Fibroblast of mammary gland (primary cell): ENCODE results near the gene MND1.

Experiments used
- DNase-seq: peaks from one replicate; pipeline ENCODE4 v3.0.0-alpha.2; 2010; ENCODE audit warnings: low read depth
- H3K4me3 ChIP-seq: 2 replicates; pipeline ENCODE4 v1.5.1; 2011; ENCODE audit warnings: low read depth, mild to moderate bottlenecking, low read length, moderate library complexity; ENCODE audit not compliant: control insufficient read depth
- TF ChIP-seq, protein P1 (sequence below): conservative IDR thresholded peaks from 2 replicates; pipeline ENCODE4 v1.5.1; 2011; ENCODE audit warnings: low read depth, low read length, inconsistent platforms; ENCODE audit not compliant: control insufficient read depth, insufficient read depth

The MND1 gene

DNA sequence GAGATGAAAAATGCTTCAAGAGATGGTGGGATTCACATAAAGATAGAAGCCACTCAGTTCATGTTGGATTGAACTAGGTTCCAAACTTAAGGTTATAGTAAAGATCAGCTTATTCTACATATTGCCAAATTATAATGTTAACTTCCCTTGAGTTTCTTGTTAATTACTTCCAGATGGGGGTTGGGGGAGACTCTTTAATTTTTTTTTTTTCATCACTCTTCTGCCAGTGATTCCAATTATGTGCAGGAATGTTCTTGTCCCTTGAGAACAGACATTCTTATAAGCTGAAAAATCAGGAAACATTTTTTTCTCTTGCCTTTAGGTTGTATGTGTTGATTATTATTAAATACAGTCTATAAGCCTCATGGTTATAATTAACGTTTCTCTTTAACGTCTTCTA is 30.0 kb downstream of the MND1 start:
- TF ChIP-seq, protein P1, sequence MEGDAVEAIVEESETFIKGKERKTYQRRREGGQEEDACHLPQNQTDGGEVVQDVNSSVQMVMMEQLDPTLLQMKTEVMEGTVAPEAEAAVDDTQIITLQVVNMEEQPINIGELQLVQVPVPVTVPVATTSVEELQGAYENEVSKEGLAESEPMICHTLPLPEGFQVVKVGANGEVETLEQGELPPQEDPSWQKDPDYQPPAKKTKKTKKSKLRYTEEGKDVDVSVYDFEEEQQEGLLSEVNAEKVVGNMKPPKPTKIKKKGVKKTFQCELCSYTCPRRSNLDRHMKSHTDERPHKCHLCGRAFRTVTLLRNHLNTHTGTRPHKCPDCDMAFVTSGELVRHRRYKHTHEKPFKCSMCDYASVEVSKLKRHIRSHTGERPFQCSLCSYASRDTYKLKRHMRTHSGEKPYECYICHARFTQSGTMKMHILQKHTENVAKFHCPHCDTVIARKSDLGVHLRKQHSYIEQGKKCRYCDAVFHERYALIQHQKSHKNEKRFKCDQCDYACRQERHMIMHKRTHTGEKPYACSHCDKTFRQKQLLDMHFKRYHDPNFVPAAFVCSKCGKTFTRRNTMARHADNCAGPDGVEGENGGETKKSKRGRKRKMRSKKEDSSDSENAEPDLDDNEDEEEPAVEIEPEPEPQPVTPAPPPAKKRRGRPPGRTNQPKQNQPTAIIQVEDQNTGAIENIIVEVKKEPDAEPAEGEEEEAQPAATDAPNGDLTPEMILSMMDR: no peak
- H3K4me3 ChIP-seq: no peak overlapping the region
- DNase-seq: peak; percentile 60

DNA sequence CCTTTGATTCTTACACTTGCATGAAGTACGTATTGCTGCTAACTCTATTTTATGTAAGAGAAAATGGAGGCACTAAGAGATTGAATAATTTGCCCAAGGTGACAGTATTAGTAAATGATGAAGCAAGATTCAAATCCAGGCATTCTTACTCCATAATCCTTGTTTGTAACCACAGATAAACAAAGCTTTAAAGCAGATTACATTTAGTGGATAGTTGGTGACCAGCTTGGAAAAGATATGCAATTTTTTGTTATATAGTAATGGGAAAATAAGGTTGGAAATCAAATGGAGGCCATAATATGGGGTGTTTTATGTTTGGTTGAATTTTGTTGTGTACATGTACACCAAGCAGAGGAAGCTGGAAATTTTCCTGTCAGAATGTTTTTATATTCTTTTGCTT is 30.8 kb downstream of the MND1 start:
- DNase-seq: no peak
- no peak overlapping the region for H3K4me3 ChIP-seq
- TF ChIP-seq, protein P1: no peak

DNA sequence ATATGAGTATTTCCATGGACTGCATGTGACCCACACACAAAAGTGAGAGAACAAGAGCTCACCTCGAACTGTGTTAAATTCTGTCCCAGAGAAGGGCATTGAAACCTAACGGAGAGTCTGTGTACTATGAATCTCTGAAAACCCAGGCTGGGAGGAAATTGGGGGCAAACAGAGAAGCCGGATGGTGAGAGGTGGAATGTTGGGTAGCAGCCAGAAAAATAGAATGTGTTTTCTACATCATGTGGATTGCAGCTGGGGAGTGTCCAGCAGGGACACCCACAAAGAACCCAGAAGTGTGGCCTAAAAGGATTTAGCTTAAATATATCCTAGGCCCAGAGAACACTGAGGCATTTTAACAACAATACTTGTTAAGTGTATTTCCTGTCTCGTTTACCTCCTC is 38.6 kb downstream of the MND1 start:
- H3K4me3 ChIP-seq: no peak overlapping the region
- no peak for DNase-seq
- TF ChIP-seq, protein P1: no peak

- H3K4me3 ChIP-seq: no peak overlapping the region
- TF ChIP-seq, protein P1: no peak
- no peak for DNase-seq
These were observed 39.7 kb downstream of the MND1 start for GRCh38 chr4:153384160-153384559.

DNA sequence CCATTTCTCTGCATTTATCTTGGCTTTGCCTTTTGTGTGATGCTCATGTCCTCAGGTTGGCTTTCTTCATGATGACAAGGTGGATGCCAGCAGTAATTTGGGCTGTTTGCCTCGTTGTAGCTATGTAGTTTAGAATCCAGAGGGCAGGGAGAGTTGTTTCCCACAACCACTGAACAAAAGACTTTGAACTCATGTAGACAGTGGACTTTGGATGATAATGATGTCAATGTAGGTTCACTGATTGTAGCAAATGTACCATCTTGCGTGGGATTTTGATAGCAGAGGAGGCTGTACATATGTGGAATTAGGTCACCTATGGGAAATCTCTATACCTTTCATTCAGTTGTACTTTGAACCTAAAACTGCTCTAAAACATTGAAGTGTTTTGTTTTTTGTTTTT is 41.3 kb downstream of the MND1 start:
- TF ChIP-seq, protein P1: no peak
- no peak for DNase-seq
- no peak overlapping the region for H3K4me3 ChIP-seq

DNA sequence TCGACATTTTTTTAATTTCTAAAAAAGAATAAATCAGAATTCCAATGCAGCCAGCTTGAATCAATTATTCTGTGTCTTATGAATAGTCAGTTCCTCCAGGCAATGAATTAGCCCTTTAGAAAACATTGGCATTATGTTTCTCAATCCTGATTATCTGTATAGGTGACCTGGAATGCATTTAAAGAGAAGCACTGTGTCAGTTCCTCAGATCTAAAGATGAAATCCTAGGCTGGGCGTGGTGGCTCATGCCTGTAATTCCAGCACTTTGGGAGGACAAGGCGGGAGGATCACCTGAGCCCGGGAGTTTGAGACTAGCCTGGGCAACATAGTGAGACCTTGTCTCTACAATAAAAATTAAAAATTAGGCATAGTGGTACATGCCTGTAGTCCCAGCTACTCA is 43.5 kb downstream of the MND1 start:
- no peak for DNase-seq
- no peak overlapping the region for H3K4me3 ChIP-seq
- TF ChIP-seq, protein P1: no peak

DNA sequence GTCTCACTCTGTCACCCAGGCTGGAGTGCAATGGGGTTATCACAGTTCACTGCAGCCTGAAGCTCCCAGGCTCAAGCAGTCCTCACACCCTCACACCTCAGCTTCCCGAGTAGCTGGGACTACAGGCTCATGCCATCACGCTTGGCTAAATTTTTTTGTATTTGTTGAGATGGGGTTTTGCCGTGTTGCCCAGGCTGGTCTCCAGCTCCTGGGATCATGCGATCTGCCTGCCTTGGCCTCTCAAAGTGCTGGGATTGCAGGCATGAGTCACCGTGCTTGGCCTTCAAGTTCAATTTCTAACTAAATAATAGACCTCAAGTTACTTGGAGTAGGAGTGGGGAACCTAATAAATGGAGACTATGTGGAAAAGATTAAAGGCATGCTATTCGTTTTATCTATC is 48.9 kb downstream of the MND1 start:
- TF ChIP-seq, protein P1: no peak
- H3K4me3 ChIP-seq: no peak overlapping the region
- peak; percentile 74 for DNase-seq
